Measurements from ENCODE around the gene RRP8.

The RRP8 gene

GRCh38 chr11:6617315-6617781 lies 13.9 kb upstream of the RRP8 start:
- no peak for DNase-seq (ENCODE audit: low read depth)

GRCh38 chr11:6616596-6617250 lies 13.3 kb upstream of the RRP8 start:
- no peak for DNase-seq (ENCODE audit: low read depth)

- DNase-seq (ENCODE audit: low read depth), result no peak
Measured at GRCh38 chr11:6615882-6616585, 12.6 kb upstream of the RRP8 start.

- DNase-seq (ENCODE audit: low read depth), result no peak
Measured at GRCh38 chr11:6615046-6615445, 11.6 kb upstream of the RRP8 start.

- DNase-seq (ENCODE audit: low read depth), result no peak
Measured at GRCh38 chr11:6614446-6614845, 11.0 kb upstream of the RRP8 start.

GRCh38 chr11:6613496-6613895 lies 10.1 kb upstream of the RRP8 start:
- no peak for DNase-seq (ENCODE audit: low read depth)

GRCh38 chr11:6612213-6613041 lies 9.0 kb upstream of the RRP8 start, which contains the start of gene TAF10:
TAF10 (minus strand) TSS chr11:6612216; CDS start chr11:6612189, 27 bp downstream.
- DNase-seq (ENCODE audit: low read depth), result peak; percentile 93

- DNase-seq (ENCODE audit: low read depth), result no peak
Measured at GRCh38 chr11:6611963-6612212, 8.5 kb upstream of the RRP8 start.

- no peak for DNase-seq (ENCODE audit: low read depth)
Measured at GRCh38 chr11:6611092-6611962, 7.9 kb upstream of the RRP8 start.

GRCh38 chr11:6610591-6610990 lies 7.2 kb upstream of the RRP8 start:
- no peak for DNase-seq (ENCODE audit: low read depth)

- no peak for DNase-seq (ENCODE audit: low read depth)
Measured at GRCh38 chr11:6609502-6610015, 6.1 kb upstream of the RRP8 start.

GRCh38 chr11:6608726-6609501 lies 5.5 kb upstream of the RRP8 start:
- DNase-seq (ENCODE audit: low read depth), result no peak

GRCh38 chr11:6608011-6608410 lies 4.6 kb upstream of the RRP8 start:
- DNase-seq (ENCODE audit: low read depth), result no peak

GRCh38 chr11:6607190-6607795 lies 3.9 kb upstream of the RRP8 start:
- DNase-seq (ENCODE audit: low read depth), result no peak

GRCh38 chr11:6606471-6607189 lies 3.2 kb upstream of the RRP8 start:
- DNase-seq (ENCODE audit: low read depth), result no peak

- no peak for DNase-seq (ENCODE audit: low read depth)
Measured at GRCh38 chr11:6604790-6605189, 1.4 kb upstream of the RRP8 start.

GRCh38 chr11:6604081-6604626 lies 738 bp upstream of the RRP8 start:
- DNase-seq (ENCODE audit: low read depth), result no peak

GRCh38 chr11:6602096-6602940 lies 1.1 kb downstream of the RRP8 start:
- no peak for DNase-seq (ENCODE audit: low read depth)

- DNase-seq (ENCODE audit: low read depth), result no peak
Measured at GRCh38 chr11:6601041-6601461, 2.4 kb downstream of the RRP8 start.
